ENCODE measurements around the gene PSG7.
A peak's percentile ranks its signal among the peaks of the same experiment; 100 is the strongest.
"Not testable (repeated sequence)": the region's sequence is repeated elsewhere in the genome, so short reads cannot be mapped to it uniquely, and the experiment has no call there.

The PSG7 gene

DNA sequence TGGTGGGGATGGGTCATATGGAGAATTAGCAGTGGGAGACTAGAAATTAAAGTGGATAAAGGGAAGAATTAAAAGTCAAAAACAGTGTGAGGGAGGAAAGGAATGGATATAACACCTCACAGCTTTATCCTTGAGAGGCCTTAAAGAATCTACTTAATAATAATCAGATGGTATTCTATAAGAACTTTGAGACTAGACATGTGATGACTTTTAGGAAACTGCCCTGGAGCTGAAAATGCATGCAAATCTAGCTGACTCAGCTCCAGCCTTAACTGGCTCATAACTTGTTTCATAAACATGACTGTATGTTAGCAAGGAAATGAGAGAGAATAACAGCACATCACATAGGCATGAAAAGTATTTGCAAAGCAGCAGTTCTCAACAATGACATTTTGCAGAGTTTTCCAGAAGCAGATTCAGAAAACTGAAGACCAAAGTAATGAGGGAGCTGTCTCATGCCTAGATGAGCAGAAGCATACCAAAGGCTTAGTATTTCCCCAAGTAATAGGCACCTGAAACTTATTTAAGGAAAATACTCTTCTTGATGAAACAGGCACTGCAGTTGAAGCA is 49.0 kb downstream of the PSG7 start:
- not testable (repeated sequence) for H3K4me1 Mint-ChIP-seq, H3K9me3 Mint-ChIP-seq, DNase-seq, ATAC-seq, H3K4me3 Mint-ChIP-seq
- peaks cover 38% of the 10 kb centered on the region for H3K27me3 Mint-ChIP-seq
- H3K27ac Mint-ChIP-seq: peak overlapping the region in 1 of 2 donors; percentile 7

DNA sequence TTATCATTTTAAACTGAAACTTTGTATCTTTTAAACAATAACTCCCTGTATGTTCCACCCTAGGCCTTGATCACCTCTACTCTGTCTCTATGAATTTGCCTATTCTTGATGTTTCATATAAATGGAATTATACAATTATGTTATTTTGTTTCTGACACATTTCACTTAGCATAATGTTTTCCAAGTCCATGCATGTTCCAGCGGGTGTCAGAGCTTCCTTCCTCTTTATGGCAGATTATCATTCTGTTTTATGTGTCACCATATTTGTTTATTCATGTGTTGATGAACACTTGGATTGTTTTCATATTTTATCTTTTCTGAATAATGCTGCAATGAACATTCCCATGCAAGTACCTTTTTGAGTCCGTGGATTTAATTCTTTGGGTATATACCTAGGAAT is 54.3 kb downstream of the PSG7 start:
- not testable (repeated sequence) for DNase-seq, H3K4me1 Mint-ChIP-seq, H3K9me3 Mint-ChIP-seq, H3K4me3 Mint-ChIP-seq, ATAC-seq
- H3K27me3 Mint-ChIP-seq: peaks cover 51% of the 10 kb centered on the region
- H3K27ac Mint-ChIP-seq: peak overlapping the region in 1 of 2 donors; percentile 39

DNA sequence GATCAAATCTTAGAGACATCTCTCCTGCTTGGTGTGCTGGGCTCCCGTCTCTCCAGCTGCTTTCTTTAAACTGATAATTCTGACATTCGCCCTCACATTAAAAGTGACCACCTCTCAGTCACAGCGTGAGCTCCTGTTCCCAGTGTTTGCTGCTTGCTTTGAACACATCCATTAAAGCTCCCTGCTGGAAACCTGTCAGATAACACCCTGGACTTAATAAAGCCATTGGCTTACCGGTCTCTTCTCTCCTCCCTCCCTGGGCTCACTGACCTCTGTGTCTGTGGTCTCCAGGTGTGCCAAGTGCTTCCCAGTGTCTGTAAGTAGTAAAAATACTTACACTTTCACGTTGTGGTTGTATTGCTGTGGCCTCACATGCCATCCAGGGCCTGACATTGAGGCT is 55.0 kb downstream of the PSG7 start:
- H3K4me1 Mint-ChIP-seq, H3K4me3 Mint-ChIP-seq, H3K9me3 Mint-ChIP-seq, DNase-seq, ATAC-seq, H3K27ac Mint-ChIP-seq: not testable (repeated sequence)
- peaks cover 51% of the 10 kb centered on the region for H3K27me3 Mint-ChIP-seq

DNA sequence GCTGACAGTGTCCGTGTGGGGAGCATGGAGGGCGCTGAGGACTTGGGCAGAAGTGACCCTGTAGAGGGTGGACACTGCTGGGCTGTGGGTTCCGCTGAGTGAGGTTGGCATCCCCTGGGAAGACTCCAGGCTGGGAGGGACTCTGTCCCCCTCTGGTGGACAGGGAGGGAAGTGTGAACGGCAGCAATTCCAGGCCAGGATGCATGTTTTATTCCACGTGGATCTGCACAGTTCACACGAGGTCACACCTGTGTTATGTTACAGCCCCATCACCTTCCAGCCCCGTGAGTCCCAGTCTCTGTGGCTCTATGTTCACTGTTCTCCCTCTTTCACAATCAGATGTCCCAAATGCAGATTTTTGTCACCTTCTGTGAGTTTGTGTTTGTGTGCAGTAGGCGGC is 55.7 kb downstream of the PSG7 start:
- not testable (repeated sequence) for H3K4me1 Mint-ChIP-seq, H3K27ac Mint-ChIP-seq, H3K4me3 Mint-ChIP-seq, DNase-seq, H3K9me3 Mint-ChIP-seq, ATAC-seq
- H3K27me3 Mint-ChIP-seq: peaks cover 49% of the 10 kb centered on the region

DNA sequence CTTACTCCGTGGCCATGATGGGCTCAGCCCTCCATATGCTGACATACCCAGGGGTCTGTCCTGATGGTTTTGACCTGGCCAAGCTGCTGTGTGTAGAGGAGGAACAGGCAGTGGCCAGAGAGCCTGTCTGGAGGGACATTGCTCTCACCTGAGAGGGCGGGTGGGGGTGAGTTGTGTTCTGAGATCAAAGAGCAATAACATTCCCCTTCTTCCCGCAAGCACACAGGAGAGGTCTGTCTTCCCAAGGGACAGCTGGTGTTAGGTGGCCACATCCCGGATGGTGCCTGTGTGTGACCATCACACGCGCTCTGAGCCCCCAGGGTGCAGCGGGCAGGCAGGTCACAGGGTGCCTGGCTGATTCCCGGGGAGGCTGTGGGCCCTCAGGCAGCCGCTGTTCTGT is 56.4 kb downstream of the PSG7 start:
- not testable (repeated sequence) for H3K9me3 Mint-ChIP-seq, H3K4me1 Mint-ChIP-seq, H3K4me3 Mint-ChIP-seq, ATAC-seq, DNase-seq
- peak overlapping the region in 1 of 2 donors; percentile 64 for H3K27ac Mint-ChIP-seq
- peaks cover 43% of the 10 kb centered on the region for H3K27me3 Mint-ChIP-seq

DNA sequence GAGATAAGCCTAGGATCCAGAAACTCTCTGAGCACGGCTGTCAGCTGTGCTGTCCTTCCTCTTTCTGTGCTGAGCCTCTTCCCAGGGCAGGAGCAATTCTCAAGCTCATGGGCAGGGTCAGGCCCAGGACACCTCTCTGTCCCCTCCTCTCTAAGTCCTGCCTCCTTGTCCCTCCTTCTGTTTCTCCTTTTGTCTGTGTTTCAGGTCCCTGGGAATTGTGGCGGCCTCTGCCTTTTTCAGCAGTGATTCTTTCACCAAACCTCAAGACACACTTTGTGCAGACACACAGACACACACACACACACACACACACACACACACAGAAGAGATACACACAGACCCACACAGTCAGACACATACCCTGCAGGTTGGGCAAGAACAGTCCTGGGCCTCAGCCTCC is 57.4 kb downstream of the PSG7 start, which contains the start of gene PSG1:
Gene PSG1 (minus strand): TSS at position 101 of the 400 bp plus-strand sequence. CDS start 132 bp downstream, outside the sequence.
- ATAC-seq: no peak
- Mint-ChIP-seq H3K9me3 (no peaks in the 10 kb centered on the region), H3K27me3 (peaks cover 32% of the 10 kb centered on the region), H3K27ac (peak within 1 kb of the TSS; percentile 44 to 65), H3K4me1 (no peaks in the 10 kb centered on the region), H3K4me3 (no peak within 1 kb of the TSS)
- no peak for DNase-seq

DNA sequence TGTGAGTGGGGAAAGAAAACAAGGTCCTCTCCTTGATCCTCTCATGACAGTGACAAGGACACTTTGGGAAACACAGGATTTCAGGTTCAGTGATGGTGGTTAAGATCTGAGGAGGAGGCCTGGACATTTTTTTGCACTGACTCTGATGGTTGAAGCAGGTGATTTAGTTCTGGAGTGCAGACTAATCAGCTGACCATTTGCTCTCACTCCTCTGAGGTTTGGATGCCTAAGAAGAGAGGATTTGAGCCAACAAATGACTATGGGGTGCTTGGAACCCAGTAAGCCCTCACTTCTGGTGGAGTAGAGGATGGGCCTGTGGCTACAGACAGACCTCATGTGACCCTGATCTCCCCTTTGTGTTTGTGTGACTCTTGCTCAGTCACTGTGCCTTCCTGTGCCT is 60.4 kb downstream of the PSG7 start:
- H3K4me3 Mint-ChIP-seq, H3K4me1 Mint-ChIP-seq, H3K9me3 Mint-ChIP-seq, H3K27ac Mint-ChIP-seq, ATAC-seq, DNase-seq: not testable (repeated sequence)
- H3K27me3 Mint-ChIP-seq: peaks cover 21% of the 10 kb centered on the region

DNA sequence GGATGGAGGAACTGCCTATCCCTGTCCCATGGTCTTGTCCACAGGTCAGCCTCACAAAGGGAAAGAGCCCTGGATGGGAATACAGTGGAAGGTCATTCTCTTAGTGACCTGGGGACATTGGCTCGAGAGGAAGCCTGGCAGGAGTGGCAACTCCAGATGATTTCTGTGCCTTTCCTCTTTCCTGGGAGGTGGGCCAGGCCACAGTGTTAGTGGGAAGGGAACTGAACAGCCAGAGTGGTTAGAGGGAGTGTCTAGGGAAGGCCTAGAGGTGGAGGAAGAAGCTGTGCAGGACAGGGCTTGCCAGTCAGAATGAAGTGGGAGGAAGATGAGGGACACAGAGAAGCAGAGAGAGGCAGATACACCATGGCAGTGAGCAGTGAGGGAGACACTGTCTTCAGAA is 61.1 kb downstream of the PSG7 start:
- not testable (repeated sequence) for H3K4me1 Mint-ChIP-seq, H3K9me3 Mint-ChIP-seq, H3K4me3 Mint-ChIP-seq, ATAC-seq, DNase-seq
- Mint-ChIP-seq H3K27ac (peak overlapping the region in 1 of 2 donors; percentile 81), H3K27me3 (peaks cover 16% of the 10 kb centered on the region)

DNA sequence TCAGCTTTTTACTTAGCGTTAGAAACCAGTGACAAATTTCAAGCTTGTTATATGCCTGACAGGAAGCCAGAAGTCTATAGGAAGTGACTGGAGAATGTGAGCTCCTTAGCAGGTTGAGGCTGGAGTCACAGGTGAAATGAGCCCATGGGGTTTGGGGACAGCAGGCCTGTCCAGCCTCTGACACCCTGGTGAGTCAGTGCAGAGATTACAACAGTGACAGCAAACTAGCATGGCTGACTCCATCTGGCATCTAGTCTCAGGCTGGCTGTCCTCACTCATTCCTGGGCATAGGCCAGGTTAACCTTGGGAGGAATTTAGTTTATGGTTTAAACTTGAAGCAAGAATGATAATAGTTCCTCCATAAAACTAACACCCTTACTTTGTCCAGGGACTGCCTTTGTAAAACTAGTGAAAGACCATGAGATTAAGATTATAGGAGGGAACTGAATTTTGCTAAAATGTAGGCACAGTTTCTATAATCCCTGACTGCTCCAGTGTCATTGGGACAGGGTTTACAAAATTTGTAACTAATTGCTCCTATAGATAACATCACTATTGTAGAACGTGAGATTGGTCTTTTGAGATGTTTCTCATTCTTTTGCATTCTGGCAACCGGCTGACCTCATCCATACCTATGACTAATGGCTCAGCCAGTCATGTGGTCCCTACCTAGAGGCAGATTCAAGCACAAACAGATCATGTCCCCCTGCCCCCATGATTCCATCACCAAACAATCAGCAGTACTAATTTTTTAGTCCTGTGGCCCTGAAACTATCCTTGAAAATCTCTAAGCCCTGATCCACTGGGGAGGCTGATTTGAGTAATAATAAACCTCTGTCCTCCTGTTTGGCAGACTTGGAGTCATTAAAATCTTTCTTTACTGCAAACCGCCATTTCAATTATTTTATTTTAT is 61.9 kb downstream of the PSG7 start:
- H3K27me3 Mint-ChIP-seq, H3K4me1 Mint-ChIP-seq, ATAC-seq, H3K27ac Mint-ChIP-seq, H3K4me3 Mint-ChIP-seq, DNase-seq, H3K9me3 Mint-ChIP-seq: not testable (repeated sequence)

DNA sequence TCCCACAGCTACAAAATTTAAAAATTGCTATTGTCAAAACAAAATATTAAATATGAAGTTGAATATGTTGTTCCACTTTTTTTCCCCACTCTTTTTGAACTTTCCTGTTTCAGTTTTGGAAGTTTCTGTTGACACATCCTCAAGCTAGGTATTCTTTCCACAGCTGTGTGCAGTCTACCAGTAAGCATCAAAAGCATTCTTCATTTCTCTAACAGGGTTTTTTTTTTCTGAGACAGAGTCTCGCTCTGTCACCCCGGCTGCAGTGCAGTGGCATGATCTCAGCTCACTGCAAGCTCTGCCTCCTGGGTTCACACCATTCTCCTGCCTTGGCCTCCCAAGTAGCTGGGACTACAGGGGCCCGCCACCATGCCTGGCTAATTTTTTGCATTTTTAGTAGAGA is 62.9 kb downstream of the PSG7 start:
- H3K27me3 Mint-ChIP-seq: peaks cover 11% of the 10 kb centered on the region
- H3K4me1 Mint-ChIP-seq, ATAC-seq, DNase-seq, H3K9me3 Mint-ChIP-seq, H3K27ac Mint-ChIP-seq, H3K4me3 Mint-ChIP-seq: not testable (repeated sequence)

Data from stimulated activated naive CD8-positive, alpha-beta T cell treated with anti-CD3 and anti-CD28 coated beads, Interleukin-15, amount 100 ng/mL, for 72 hours (primary cell).